Right atrium auricular region (tissue), 2 donors: Measurements from ENCODE around the gene DCAF17. TPM values are rescaled to one million over a fixed set of nuclear protein-coding genes. Genes with fewer than 3 reads are reported as not detected.

Experiments
- DNase-seq: peaks from one replicate; pipeline ENCODE4 v3.0.0-alpha.2; 2019; ENCODE audit warnings: low spot score
- H3K27ac ChIP-seq, 2 donors: fragments of 200-600 bp; sonication (generic); 1 replicate in 1 of 2; 2 replicates in 1 of 2; pipeline ENCODE4 v1.5.1; 2016 to 2019
- H3K27me3 ChIP-seq, 2 donors: fragments of 200-600 bp; sonication (generic); one replicate each; pipeline versions ENCODE4 v1.5.1 to v1.6.0; 2017 to 2019
- H3K36me3 ChIP-seq: fragments of 200-600 bp; sonication (generic); one replicate; pipeline ENCODE4 v1.5.1; 2016
- H3K4me1 ChIP-seq, 2 donors: fragments of 200-600 bp; sonication (generic); one replicate each; pipeline versions ENCODE4 v1.5.1 to v1.6.0; 2017 to 2019
- H3K4me3 ChIP-seq, 2 donors: fragments of 200-600 bp; sonication (generic); 1 replicate in 1 of 2; 2 replicates in 1 of 2; pipeline ENCODE4 v1.5.1; 2017 to 2019; ENCODE audit warnings: mild to moderate bottlenecking in 1 of 2, moderate library complexity in 1 of 2
- H3K9me3 ChIP-seq, 2 donors: fragments of 200-600 bp; sonication (generic); one replicate each; pipeline ENCODE4 v1.5.1; 2019
- CTCF ChIP-seq, 2 donors: fragments of 200-600 bp; sonication (generic); IDR thresholded peaks; one replicate each; pipeline ENCODE4 v1.5.1; 2019; ENCODE audit warnings: antibody characterized with exemption in 2 of 2
- total RNA-seq, 2 donors: library from RNA; depleted of rRNA; stranded (reverse); fragments of >200 nt; gene quantifications; one replicate each; pipeline ENCODE4 v1.1.0, GENCODE V29; 2016

DCAF17 gene
- total RNA-seq, 2 donors from 2014 or later, result 5.8 to 7.3 TPM

- H3K36me3 ChIP-seq, result no peaks in the 10 kb centered on the region
- DNase-seq, result no peak
Measured at GRCh38 chr2:171521361-171522051, 87.5 kb downstream of the DCAF17 start.

GRCh38 chr2:171522052-171522787, 88.2 kb downstream of the DCAF17 start, which contains the start of gene CYBRD1:
TSS of gene CYBRD1 (plus strand) at chr2:171522474. CDS start at chr2:171522546, 72 bp downstream.
- peak; percentile 90 for DNase-seq
- H3K9me3 ChIP-seq, result no peaks in the 10 kb centered on the region
- no peaks in the 10 kb centered on the region for H3K27me3 ChIP-seq
- TF ChIP-seq CTCF (IDR thresholded peaks at IDR 0.05), result peak in 1 of 2 donors; percentile 8
- H3K4me1 ChIP-seq, result peaks cover 0 to 20% of the 10 kb centered on the region in 2 donors
- H3K36me3 ChIP-seq, result no peaks in the 10 kb centered on the region
- peak within 1 kb of the TSS; percentile 87 to 89 for H3K27ac ChIP-seq
- peak within 1 kb of the TSS; percentile 77 to 83 for H3K4me3 ChIP-seq

More at GRCh38 chr2:171521361-171522051, 87.5 kb downstream of the DCAF17 start:
- TF ChIP-seq CTCF (IDR thresholded peaks at IDR 0.05), result no peak
- Histone ChIP-seq H3K9me3 (no peaks in the 10 kb centered on the region), H3K27ac (peak overlapping the region; percentile 87 to 89), H3K4me1 (peaks cover 0 to 20% of the 10 kb centered on the region in 2 donors), H3K27me3 (no peaks in the 10 kb centered on the region), H3K4me3 (peak overlapping the region; percentile 77 to 83)

GRCh38 chr2:171522788-171523087, 88.7 kb downstream of the DCAF17 start:
- Histone ChIP-seq H3K27ac (peak overlapping the region; percentile 87 to 89), H3K9me3 (no peaks in the 10 kb centered on the region), H3K27me3 (no peaks in the 10 kb centered on the region), H3K4me3 (peak overlapping the region; percentile 77 to 83), H3K36me3 (no peaks in the 10 kb centered on the region), H3K4me1 (peaks cover 0 to 20% of the 10 kb centered on the region in 2 donors)
- TF ChIP-seq CTCF (IDR thresholded peaks at IDR 0.05), result no peak
- DNase-seq, result no peak

GRCh38 chr2:171523088-171524017, 89.3 kb downstream of the DCAF17 start:
- Histone ChIP-seq H3K27me3 (no peaks in the 10 kb centered on the region), H3K4me3 (peak overlapping the region; percentile 77 to 83), H3K36me3 (no peaks in the 10 kb centered on the region), H3K9me3 (no peaks in the 10 kb centered on the region), H3K4me1 (peaks cover 0 to 20% of the 10 kb centered on the region in 2 donors), H3K27ac (peak overlapping the region; percentile 87 to 89)
- peak; percentile 90 for DNase-seq
- no peak for TF ChIP-seq CTCF (IDR thresholded peaks at IDR 0.05)

- Histone ChIP-seq H3K36me3 (no peaks in the 10 kb centered on the region), H3K27me3 (no peaks in the 10 kb centered on the region), H3K27ac (peak overlapping the region; percentile 87 to 89), H3K9me3 (no peaks in the 10 kb centered on the region), H3K4me1 (peaks cover 0 to 20% of the 10 kb centered on the region in 2 donors), H3K4me3 (peak overlapping the region; percentile 77 to 83)
- TF ChIP-seq CTCF (IDR thresholded peaks at IDR 0.05), result no peak
- DNase-seq, result no peak
Measured at GRCh38 chr2:171524018-171524401, 90.0 kb downstream of the DCAF17 start.
